HepG2 (cell line): ENCODE results near the gene CBFA2T2. TPM values are rescaled to one million over a fixed set of nuclear protein-coding genes. Genes with fewer than 3 reads are reported as not detected.

ENCODE experiments used
- ATAC-seq: fragments of 200-7000 bp; cut with Tn5 transposase; 3 replicates; pipeline ENCODE4 v1.9.1; 2020; ENCODE audit warnings: mild to moderate bottlenecking, moderate library complexity
- BruUV-seq: library from RNA; stranded (reverse); fragments of 400-500 nt; replicated peaks from 2 replicates; lab custom pipeline; 2021; lab: Mats Ljungman, UMichigan
- CTCF ChIA-PET: fragments of 300-600 bp; formaldehyde crosslinking; extraction: SDS; loops from one replicate; lab custom pipeline; 2021; ENCODE audit warnings: low total read pairs, inconsistent platforms, low intra/inter-chr PET ratio; lab: Yijun Ruan, JAX
- POLR2A ChIA-PET: fragments of 350-600 bp; sonication (Branson Sonifier 250); formaldehyde crosslinking; loops from one replicate; lab custom pipeline; 2020; ENCODE audit warnings: antibody characterized with exemption, inconsistent platforms; lab: Yijun Ruan, JAX
- DNase-seq: peaks from one replicate; pipeline ENCODE4 v3.0.0-alpha.2; 2015; ENCODE audit warnings: low spot score
- FAIRE-seq: peaks from 3 replicates; lab custom pipeline; 2011; peaks lifted over from hg19 to GRCh38; lab: Jason Lieb, UNC
- H2AFZ ChIP-seq: one replicate; pipeline ENCODE4 v1.6.1; 2011; ENCODE audit warnings: low read length, inconsistent platforms
- H3K27ac ChIP-seq: fragments of 300-600 bp; 3 replicates; pipeline ENCODE4 v1.8.0; 2011; ENCODE audit warnings: mixed run types, mild to moderate bottlenecking, mixed read lengths, low read length, inconsistent platforms; ENCODE audit not compliant: insufficient read depth; ENCODE audit errors: extremely low read length
- H3K27me3 ChIP-seq, 2 experiments: fragments of 200-600 bp in 1 of 2; 2 replicates in 1 of 2; 3 replicates in 1 of 2; pipeline versions ENCODE4 v1.6.0 to v1.8.0; 2011; ENCODE audit warnings: low read length in 2 of 2, mild to moderate bottlenecking in 2 of 2, moderate library complexity in 2 of 2, inconsistent platforms in 1 of 2; ENCODE audit not compliant: insufficient read depth in 2 of 2, control insufficient read depth in 1 of 2
- H3K36me3 ChIP-seq, 2 experiments: fragments of 200-600 bp in 1 of 2; replicated peaks in 1 of 2; 2 replicates in 1 of 2; 3 replicates in 1 of 2; pipeline versions ENCODE4 v1.5.1 to v1.8.0; 2011; ENCODE audit warnings: low read length in 2 of 2, inconsistent platforms in 1 of 2; ENCODE audit not compliant: insufficient read depth in 2 of 2, control insufficient read depth in 1 of 2
- H3K4me1 ChIP-seq: 2 replicates; pipeline ENCODE4 v1.5.1; 2012; ENCODE audit warnings: low read length, inconsistent platforms; ENCODE audit not compliant: insufficient read depth
- H3K4me2 ChIP-seq: 2 replicates; pipeline ENCODE4 v1.6.0; 2011; ENCODE audit warnings: low read depth, low read length, inconsistent platforms
- H3K4me3 ChIP-seq, 3 experiments: fragments of 200-600 bp in 1 of 3; sonication (generic), shearing (Covaris generic) in 1 of 3; replicated peaks in 1 of 3; 2 replicates each; pipeline ENCODE4 v1.5.1; 2011 to 2016; ENCODE audit warnings: low read length in 3 of 3, inconsistent platforms in 2 of 3, low read depth in 2 of 3, mild to moderate bottlenecking in 2 of 3, control low read depth in 1 of 3, mixed read lengths in 1 of 3; ENCODE audit not compliant: insufficient read depth in 1 of 3
- H3K79me2 ChIP-seq: one replicate; pipeline ENCODE4 v1.6.1; 2011; ENCODE audit warnings: low read length, inconsistent platforms; ENCODE audit not compliant: insufficient read depth
- H3K9ac ChIP-seq: 2 replicates; pipeline ENCODE4 v1.6.0; 2011; ENCODE audit warnings: mild to moderate bottlenecking, low read depth, low read length, inconsistent platforms; ENCODE audit not compliant: insufficient read depth
- H3K9me3 ChIP-seq: 2 replicates; pipeline ENCODE4 v1.5.1; 2012; ENCODE audit warnings: mild to moderate bottlenecking, low read length
- H4K20me1 ChIP-seq: 2 replicates; pipeline ENCODE4 v1.6.0; 2011; ENCODE audit warnings: inconsistent platforms, mild to moderate bottlenecking, low read length, moderate library complexity; ENCODE audit not compliant: insufficient read depth
- ATF7 ChIP-seq, 2 experiments: fragments of 450-650 bp in 1 of 2; sonication (generic) in 1 of 2; formaldehyde crosslinking in 1 of 2; IDR thresholded peaks; 2 replicates each; pipeline versions ENCODE4 v1.4.0 to v1.6.1; 2016 to 2020; ENCODE audit warnings: antibody characterized with exemption in 1 of 2, mild to moderate bottlenecking in 1 of 2, missing genetic modification reagents in 1 of 2
- CEBPB ChIP-seq: IDR thresholded peaks from 2 replicates; pipeline ENCODE4 v1.6.1; 2011; ENCODE audit warnings: low read depth, low read length, improper control_type of control experiment, borderline replicate concordance
- HNF4G ChIP-seq, 2 experiments: sonication (generic) in 1 of 2; formaldehyde crosslinking in 1 of 2; IDR thresholded peaks; 2 replicates each; pipeline versions ENCODE4 v1.4.0 to v1.6.1; 2011 to 2020; ENCODE audit warnings: borderline replicate concordance in 2 of 2, low read depth in 2 of 2, mild to moderate bottlenecking in 2 of 2, low read length in 1 of 2, missing genetic modification reagents in 1 of 2, moderate library complexity in 1 of 2
- KMT2B ChIP-seq: IDR thresholded peaks from 2 replicates; pipeline ENCODE4 v1.6.1; 2016; ENCODE audit warnings: missing genetic modification reagents, missing compliant biosample characterization
- NFE2 ChIP-seq: sonication (generic); formaldehyde crosslinking; IDR thresholded peaks from 2 replicates; pipeline ENCODE4 v1.4.0; 2020; ENCODE audit warnings: missing genetic modification reagents
- NR2F1 ChIP-seq, 2 experiments: fragments of 450-650 bp in 1 of 2; formaldehyde crosslinking in 1 of 2; IDR thresholded peaks; 2 replicates each; pipeline versions ENCODE4 v1.5.0 to v1.6.1; 2016 to 2020; ENCODE audit warnings: mild to moderate bottlenecking in 1 of 2, missing compliant biosample characterization in 1 of 2, missing genetic modification reagents in 1 of 2, moderate library complexity in 1 of 2
- SP140L ChIP-seq: sonication (generic); formaldehyde crosslinking; IDR thresholded peaks from 2 replicates; pipeline ENCODE4 v1.4.0; 2020; ENCODE audit warnings: missing genetic modification reagents, borderline replicate concordance
- SUZ12 ChIP-seq: fragments of 150-350 bp; IDR thresholded peaks from 2 replicates; pipeline ENCODE4 v1.6.1; 2014; ENCODE audit warnings: low read depth, low read length
- TSC22D2 ChIP-seq: sonication (generic); formaldehyde crosslinking; IDR thresholded peaks from 2 replicates; pipeline ENCODE4 v1.5.1; 2020; ENCODE audit warnings: missing genetic modification reagents, mild to moderate bottlenecking, borderline replicate concordance
- ZC3H4 ChIP-seq: sonication (generic); formaldehyde crosslinking; IDR thresholded peaks from 2 replicates; pipeline ENCODE4 v1.4.0; 2020; ENCODE audit warnings: missing genetic modification reagents, borderline replicate concordance
- ZMYM3 ChIP-seq: sonication (generic); formaldehyde crosslinking; IDR thresholded peaks from 2 replicates; pipeline ENCODE4 v1.5.1; 2020; ENCODE audit warnings: mild to moderate bottlenecking, missing genetic modification reagents
- ZNF468 ChIP-seq: sonication (generic); formaldehyde crosslinking; IDR thresholded peaks from 2 replicates; pipeline ENCODE4 v1.8.0; 2022; ENCODE audit warnings: mild to moderate bottlenecking, moderate library complexity, missing genetic modification reagents
- ZNF512B ChIP-seq: sonication (generic); formaldehyde crosslinking; IDR thresholded peaks from 2 replicates; pipeline ENCODE4 v1.5.1; 2020; ENCODE audit warnings: missing genetic modification reagents, mild to moderate bottlenecking, borderline replicate concordance
- ZNF768 ChIP-seq: sonication (generic); formaldehyde crosslinking; IDR thresholded peaks from 2 replicates; pipeline ENCODE4 v1.4.0; 2020; ENCODE audit warnings: missing genetic modification reagents
- WGBS: methylation state at CpG from one replicate; pipeline ENCODE4 v1.1.6; 2017; ENCODE audit warnings: low lambda C conversion rate; 5-methylcytosine and 5-hydroxymethylcytosine counted together
- in situ Hi-C: cut with HindIII; loops from 2 replicates; pipeline ENCODE4 v1.10.0; 2017; ENCODE audit warnings: low pct_unique_long_range_greater_than_20kb; ENCODE audit not compliant: extremely low pct_ligation_motif_present
- intact Hi-C: fragments of 100-400 bp; cut with micrococcal nuclease; formaldehyde crosslinking; loops from one replicate; pipeline ENCODE4 v1.10.0; 2022; ENCODE audit not compliant: unreplicated experiment
- polyA plus RNA-seq, 8 experiments: library from polyadenylated mRNA; depleted of rRNA in 3 of 8; stranded (reverse) in 7 of 8; unstranded in 1 of 8; fragments of >200 nt; fragmentation: Illumina TruSeq in 4 of 8; extraction: Trizol in 4 of 8; gene quantifications; 2 replicates each; pipeline versions ENCODE4 v1.2.1 to v1.2.3, GENCODE V29; 2011 to 2016; ENCODE audit warnings: low read depth in 4 of 8, missing spikeins in 1 of 8, mixed read lengths in 1 of 8; ENCODE audit not compliant: insufficient read depth in 1 of 8
- total RNA-seq, 5 experiments: library from RNA; depleted of rRNA; stranded (reverse); fragments of >200 nt; fragmentation: Illumina TruSeq; extraction: Trizol; gene quantifications; 2 replicates each; pipeline ENCODE4 v1.2.3, GENCODE V29; 2016; ENCODE audit warnings: low read depth in 1 of 5
- TF ChIP-seq, protein P1 (sequence below): sonication (generic); formaldehyde crosslinking; IDR thresholded peaks from 2 replicates; pipeline ENCODE4 v1.8.0; 2022; ENCODE audit warnings: mild to moderate bottlenecking, missing genetic modification reagents
- TF ChIP-seq, protein P2 (sequence below): sonication (generic); formaldehyde crosslinking; IDR thresholded peaks from 2 replicates; pipeline ENCODE4 v1.5.0; 2020; ENCODE audit warnings: mild to moderate bottlenecking, missing genetic modification reagents

CBFA2T2 gene
- total and polyA plus RNA-seq, 2 of the 13 experiments (the other 11 are each of a cell fraction or from before 2014, with no cell fraction given), result 6.3 to 21.2 TPM

DNA sequence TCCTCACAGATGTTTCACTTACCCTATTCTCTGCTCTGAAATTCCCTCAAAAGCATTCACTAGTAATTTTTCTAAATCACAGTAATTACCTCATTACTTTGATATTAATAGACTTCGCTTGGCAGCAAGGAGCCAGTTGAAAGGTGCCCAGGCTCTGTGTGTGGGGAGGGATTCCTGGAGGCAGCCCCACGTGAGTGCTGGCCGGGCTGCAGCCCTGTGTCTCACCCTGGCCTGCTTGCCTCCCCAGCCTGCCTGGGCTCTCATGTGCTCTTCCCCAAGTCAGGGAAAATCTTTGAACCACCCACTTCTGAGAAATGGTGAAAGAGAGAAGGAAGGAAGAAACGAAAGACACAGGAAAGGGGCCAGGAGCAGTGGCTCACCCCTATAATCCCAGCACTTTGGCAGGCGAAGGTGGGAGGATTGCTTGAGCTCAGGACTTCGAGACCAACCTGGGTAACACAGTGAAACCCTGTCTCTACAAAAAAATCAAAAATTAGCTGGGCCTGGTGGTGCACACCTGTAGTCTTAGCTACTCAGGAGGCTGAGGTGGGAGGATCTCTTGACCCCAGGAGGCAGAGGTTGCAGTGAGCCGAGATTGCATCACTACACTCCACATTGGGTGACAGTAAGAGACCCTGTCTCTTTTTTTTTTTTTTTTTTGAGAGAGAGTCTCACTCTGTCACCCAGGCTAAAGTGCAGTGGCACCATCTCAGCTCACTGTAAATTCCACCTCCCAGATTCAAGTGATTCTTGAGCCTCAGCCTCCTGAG is 26.4 kb upstream of the CBFA2T2 start:
- Histone ChIP-seq H4K20me1 (no peaks in the 10 kb centered on the region), H3K79me2 (no peaks in the 10 kb centered on the region), H2AFZ (no peak overlapping the region), H3K36me3 (no peaks in the 10 kb centered on the region), H3K4me2 (peak overlapping the region; percentile 0; the same call in 1 of the 2 replicates), H3K9me3 (no peaks in the 10 kb centered on the region), H3K4me1 (peaks cover 49% of the 10 kb centered on the region), H3K27me3 (peaks cover 0 to 4% of the 10 kb centered on the region in 2 experiments; a peak in 1 of 5 replicates), H3K9ac (no peak overlapping the region), H3K4me3 (no peak overlapping the region), H3K27ac (no peak overlapping the region)
- POLR2A ChIA-PET, result interaction anchor here (1.0 to 1.1 kb wide), 2 partner anchors 9 to 26 kb away, joined by 3 read pairs; partner anchors contain the start of gene CBFA2T2
- in situ Hi-C loops, result loop anchor here (5.0 kb wide), 1 partner anchor 189 kb away; no protein-coding TSS in a partner anchor
- DNase-seq (no peak), FAIRE-seq (no peak), ATAC-seq (no peak)
- intact Hi-C loops, result loop anchor here (2.0 kb wide), 1 partner anchor 49 kb away; no protein-coding TSS in a partner anchor
- 23% methylated on average over 7 of the region's 7 CpGs for WGBS
- no TSS peak for BruUV-seq
- CTCF ChIA-PET, result no interaction called here
- 0 out of 4 replicates have a peak, but pooled peaks of 1 of the 2 experiments have one; percentile 8 for TF ChIP-seq NR2F1 (CRISPR knock-in tag; IDR thresholded peaks at IDR 0.05)
- 0 out of 2 replicates have a peak, but pooled peaks have one; percentile 23 for TF ChIP-seq ATF7 (IDR thresholded peaks at IDR 0.05)
- no peak for TF ChIP-seq ATF7 (CRISPR knock-in tag; IDR thresholded peaks at IDR 0.05)
- peak; percentile 13; the same call in 1 of the 2 replicates for TF ChIP-seq ZNF768 (CRISPR knock-in tag)
- TF ChIP-seq SUZ12, result no peak
- no peak for TF ChIP-seq KMT2B (CRISPR knock-in tag)
- no peak for TF ChIP-seq ZC3H4 (CRISPR knock-in tag)
- no peak for TF ChIP-seq HNF4G (IDR thresholded peaks at IDR 0.05; ENCODE audit: borderline replicate concordance, low read depth, low read length)
- no peak for TF ChIP-seq HNF4G (CRISPR knock-in tag; IDR thresholded peaks at IDR 0.05; ENCODE audit: borderline replicate concordance, low read depth)
- TF ChIP-seq, protein P1, sequence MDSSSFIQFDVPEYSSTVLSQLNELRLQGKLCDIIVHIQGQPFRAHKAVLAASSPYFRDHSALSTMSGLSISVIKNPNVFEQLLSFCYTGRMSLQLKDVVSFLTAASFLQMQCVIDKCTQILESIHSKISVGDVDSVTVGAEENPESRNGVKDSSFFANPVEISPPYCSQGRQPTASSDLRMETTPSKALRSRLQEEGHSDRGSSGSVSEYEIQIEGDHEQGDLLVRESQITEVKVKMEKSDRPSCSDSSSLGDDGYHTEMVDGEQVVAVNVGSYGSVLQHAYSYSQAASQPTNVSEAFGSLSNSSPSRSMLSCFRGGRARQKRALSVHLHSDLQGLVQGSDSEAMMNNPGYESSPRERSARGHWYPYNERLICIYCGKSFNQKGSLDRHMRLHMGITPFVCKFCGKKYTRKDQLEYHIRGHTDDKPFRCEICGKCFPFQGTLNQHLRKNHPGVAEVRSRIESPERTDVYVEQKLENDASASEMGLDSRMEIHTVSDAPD (CRISPR knock-in tag), result no peak
- TF ChIP-seq, protein P2, sequence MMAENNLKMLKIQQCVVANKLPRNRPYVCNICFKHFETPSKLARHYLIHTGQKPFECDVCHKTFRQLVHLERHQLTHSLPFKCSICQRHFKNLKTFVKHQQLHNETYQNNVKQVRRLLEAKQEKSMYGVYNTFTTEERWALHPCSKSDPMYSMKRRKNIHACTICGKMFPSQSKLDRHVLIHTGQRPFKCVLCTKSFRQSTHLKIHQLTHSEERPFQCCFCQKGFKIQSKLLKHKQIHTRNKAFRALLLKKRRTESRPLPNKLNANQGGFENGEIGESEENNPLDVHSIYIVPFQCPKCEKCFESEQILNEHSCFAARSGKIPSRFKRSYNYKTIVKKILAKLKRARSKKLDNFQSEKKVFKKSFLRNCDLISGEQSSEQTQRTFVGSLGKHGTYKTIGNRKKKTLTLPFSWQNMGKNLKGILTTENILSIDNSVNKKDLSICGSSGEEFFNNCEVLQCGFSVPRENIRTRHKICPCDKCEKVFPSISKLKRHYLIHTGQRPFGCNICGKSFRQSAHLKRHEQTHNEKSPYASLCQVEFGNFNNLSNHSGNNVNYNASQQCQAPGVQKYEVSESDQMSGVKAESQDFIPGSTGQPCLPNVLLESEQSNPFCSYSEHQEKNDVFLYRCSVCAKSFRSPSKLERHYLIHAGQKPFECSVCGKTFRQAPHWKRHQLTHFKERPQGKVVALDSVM (CRISPR knock-in tag), result peak; percentile 90
- TF ChIP-seq SP140L, result no peak
- TF ChIP-seq ZNF468 (CRISPR knock-in tag), result no peak
- TF ChIP-seq ZNF512B (CRISPR knock-in tag), result no peak
- no peak for TF ChIP-seq NFE2 (CRISPR knock-in tag)
- TF ChIP-seq CEBPB, result peak; percentile 56; the same call in 1 of the 2 replicates
- TF ChIP-seq TSC22D2 (CRISPR knock-in tag), result no peak
- 0 out of 2 replicates have a peak, but pooled peaks have one; percentile 27 for TF ChIP-seq ZMYM3
